GM12865 (cell line): ENCODE data around the gene SPPL3.

Source experiments
- DNase-seq: peaks from one replicate; pipeline ENCODE4 v3.0.0; 2010; ENCODE audit warnings: low read depth
- H3K4me3 ChIP-seq: 2 replicates; pipeline ENCODE4 v1.5.1; 2011; ENCODE audit warnings: mild to moderate bottlenecking, low read depth, low read length, control low read depth
- CTCF ChIP-seq: IDR thresholded peaks from 2 replicates; pipeline ENCODE4 v1.5.1; 2011; ENCODE audit warnings: low read length, control low read depth, low read depth, inconsistent platforms; ENCODE audit not compliant: insufficient read depth; ENCODE audit errors: missing control alignments

Gene SPPL3

GRCh38 chr12:120762086-120762485 lies 142.1 kb downstream of the SPPL3 start:
- no peak overlapping the region for H3K4me3 ChIP-seq
- TF ChIP-seq CTCF = no peak
- DNase-seq = no peak

- TF ChIP-seq CTCF = no peak
- DNase-seq = no peak
Observed at GRCh38 chr12:120761519-120761934, 142.6 kb downstream of the SPPL3 start.

GRCh38 chr12:120760349-120761254 lies 143.6 kb downstream of the SPPL3 start:
- DNase-seq = no peak
- H3K4me3 ChIP-seq = no peak overlapping the region
- TF ChIP-seq CTCF = no peak

More at GRCh38 chr12:120761519-120761934, 142.6 kb downstream of the SPPL3 start:
- no peak overlapping the region for H3K4me3 ChIP-seq

GRCh38 chr12:120759591-120760348 lies 144.4 kb downstream of the SPPL3 start:
- no peak for DNase-seq
- H3K4me3 ChIP-seq = no peak overlapping the region
- TF ChIP-seq CTCF = no peak

GRCh38 chr12:120758798-120759590 lies 145.2 kb downstream of the SPPL3 start:
- no peak for TF ChIP-seq CTCF
- H3K4me3 ChIP-seq = no peak overlapping the region
- DNase-seq = no peak

GRCh38 chr12:120757949-120758348 lies 146.2 kb downstream of the SPPL3 start:
- TF ChIP-seq CTCF = no peak
- no peak overlapping the region for H3K4me3 ChIP-seq
- DNase-seq = no peak
